Mammary epithelial cell (primary cell): ENCODE data around the gene PDGFB.

Source experiments
- EZH2 ChIP-seq: IDR thresholded peaks from 2 replicates; pipeline ENCODE4 v1.6.1; 2012; ENCODE audit warnings: low read length, inconsistent platforms, borderline replicate concordance
- TF ChIP-seq, protein P1 (sequence below), 2 donors: IDR thresholded peaks in 1 of 2; conservative IDR thresholded peaks in 1 of 2; 2 replicates each; pipeline ENCODE4 v1.5.1; 2011 to 2012; ENCODE audit warnings: inconsistent platforms in 2 of 2, low read length in 2 of 2, mild to moderate bottlenecking in 2 of 2, control low read depth in 1 of 2, low read depth in 1 of 2; ENCODE audit not compliant: insufficient read depth in 1 of 2; ENCODE audit errors: extremely low read depth in 1 of 2

DNA sequence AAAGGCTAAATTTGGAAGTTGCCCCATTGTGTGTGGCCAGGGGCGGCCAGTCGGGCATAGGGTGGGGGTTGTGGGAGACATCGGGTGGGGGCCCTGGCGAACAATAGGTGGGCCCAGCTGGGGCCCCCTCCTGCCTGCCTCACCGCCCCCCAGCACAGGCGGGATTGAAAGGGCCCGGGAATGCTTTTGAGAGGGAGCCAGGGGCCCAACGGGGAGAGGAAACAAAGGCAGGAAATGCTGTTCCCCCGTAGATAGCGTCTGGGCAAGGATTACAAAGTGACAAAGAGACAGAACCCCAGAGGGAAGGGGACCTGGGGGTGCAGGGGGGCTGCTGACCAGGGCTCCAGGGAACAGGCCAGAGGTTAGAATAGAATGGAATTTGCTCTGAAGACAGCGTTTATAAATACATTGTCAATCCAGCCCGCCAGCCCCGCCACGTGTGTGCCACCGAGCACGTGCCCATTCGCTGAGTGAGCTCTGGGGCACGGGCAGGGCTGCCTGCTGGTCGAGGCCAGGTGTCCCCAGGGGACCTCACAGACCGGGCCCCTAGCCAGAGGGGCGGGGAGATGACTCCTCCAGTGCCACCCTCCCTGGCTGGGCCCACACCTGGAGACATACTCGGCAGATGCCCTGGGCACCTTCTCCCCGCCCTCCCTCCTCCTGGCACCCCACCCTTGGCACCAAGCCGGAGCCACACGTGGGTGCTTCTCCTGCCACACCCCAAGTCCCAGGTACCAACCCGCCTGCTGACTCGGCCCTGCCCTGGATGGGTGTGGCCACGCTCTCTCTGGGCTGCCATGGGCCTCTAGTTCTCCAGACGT, 9.7 kb downstream of the PDGFB start:
- TF ChIP-seq, protein P1, sequence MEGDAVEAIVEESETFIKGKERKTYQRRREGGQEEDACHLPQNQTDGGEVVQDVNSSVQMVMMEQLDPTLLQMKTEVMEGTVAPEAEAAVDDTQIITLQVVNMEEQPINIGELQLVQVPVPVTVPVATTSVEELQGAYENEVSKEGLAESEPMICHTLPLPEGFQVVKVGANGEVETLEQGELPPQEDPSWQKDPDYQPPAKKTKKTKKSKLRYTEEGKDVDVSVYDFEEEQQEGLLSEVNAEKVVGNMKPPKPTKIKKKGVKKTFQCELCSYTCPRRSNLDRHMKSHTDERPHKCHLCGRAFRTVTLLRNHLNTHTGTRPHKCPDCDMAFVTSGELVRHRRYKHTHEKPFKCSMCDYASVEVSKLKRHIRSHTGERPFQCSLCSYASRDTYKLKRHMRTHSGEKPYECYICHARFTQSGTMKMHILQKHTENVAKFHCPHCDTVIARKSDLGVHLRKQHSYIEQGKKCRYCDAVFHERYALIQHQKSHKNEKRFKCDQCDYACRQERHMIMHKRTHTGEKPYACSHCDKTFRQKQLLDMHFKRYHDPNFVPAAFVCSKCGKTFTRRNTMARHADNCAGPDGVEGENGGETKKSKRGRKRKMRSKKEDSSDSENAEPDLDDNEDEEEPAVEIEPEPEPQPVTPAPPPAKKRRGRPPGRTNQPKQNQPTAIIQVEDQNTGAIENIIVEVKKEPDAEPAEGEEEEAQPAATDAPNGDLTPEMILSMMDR (conservative IDR thresholded peaks at IDR 0.05 in 1 of 2, IDR thresholded peaks at IDR 0.05 in 1 of 2; ENCODE audit: extremely low read depth in 1 of 2, insufficient read depth in 1 of 2, low read depth in 1 of 2, low read length in 2 of 2), result no peak
- TF ChIP-seq EZH2, result no peak
